Measurements from ENCODE around the gene CHAC1. TPM values are rescaled to one million over a fixed set of nuclear protein-coding genes. Genes with fewer than 3 reads are reported as not detected.

CHAC1 gene
- polyA plus RNA-seq, 1 donor from 2014 or later: 3.6 TPM

GRCh38 chr15:40985541-40986330, 32.5 kb downstream of the CHAC1 start:
- no peaks in the 10 kb centered on the region for H3K9me3 ChIP-seq (ENCODE audit: low read length)
- no peak overlapping the region for H3K9ac ChIP-seq (ENCODE audit: low read length)
- no peaks in the 10 kb centered on the region for H3K9me2 ChIP-seq (ENCODE audit: insufficient read depth, low read length)
- TF ChIP-seq POLR2AphosphoS5 (IDR thresholded peaks at IDR 0.05) (no peak), SMC3 (conservative IDR thresholded peaks at IDR 0.05; ENCODE audit: poor library complexity) (no peak), EZH2 (IDR thresholded peaks at IDR 0.05; ENCODE audit: borderline replicate concordance, insufficient read depth, low read length, poor library complexity, severe bottlenecking) (no peak), TAF1 (IDR thresholded peaks at IDR 0.05; ENCODE audit: low read depth) (no peak), MXI1 (conservative IDR thresholded peaks at IDR 0.05; ENCODE audit: poor library complexity, severe bottlenecking) (no peak), EP300 (conservative IDR thresholded peaks at IDR 0.05; ENCODE audit: poor library complexity, severe bottlenecking) (no peak), RAD21 (conservative IDR thresholded peaks at IDR 0.05) (no peak)
- TF ChIP-seq, protein P1, sequence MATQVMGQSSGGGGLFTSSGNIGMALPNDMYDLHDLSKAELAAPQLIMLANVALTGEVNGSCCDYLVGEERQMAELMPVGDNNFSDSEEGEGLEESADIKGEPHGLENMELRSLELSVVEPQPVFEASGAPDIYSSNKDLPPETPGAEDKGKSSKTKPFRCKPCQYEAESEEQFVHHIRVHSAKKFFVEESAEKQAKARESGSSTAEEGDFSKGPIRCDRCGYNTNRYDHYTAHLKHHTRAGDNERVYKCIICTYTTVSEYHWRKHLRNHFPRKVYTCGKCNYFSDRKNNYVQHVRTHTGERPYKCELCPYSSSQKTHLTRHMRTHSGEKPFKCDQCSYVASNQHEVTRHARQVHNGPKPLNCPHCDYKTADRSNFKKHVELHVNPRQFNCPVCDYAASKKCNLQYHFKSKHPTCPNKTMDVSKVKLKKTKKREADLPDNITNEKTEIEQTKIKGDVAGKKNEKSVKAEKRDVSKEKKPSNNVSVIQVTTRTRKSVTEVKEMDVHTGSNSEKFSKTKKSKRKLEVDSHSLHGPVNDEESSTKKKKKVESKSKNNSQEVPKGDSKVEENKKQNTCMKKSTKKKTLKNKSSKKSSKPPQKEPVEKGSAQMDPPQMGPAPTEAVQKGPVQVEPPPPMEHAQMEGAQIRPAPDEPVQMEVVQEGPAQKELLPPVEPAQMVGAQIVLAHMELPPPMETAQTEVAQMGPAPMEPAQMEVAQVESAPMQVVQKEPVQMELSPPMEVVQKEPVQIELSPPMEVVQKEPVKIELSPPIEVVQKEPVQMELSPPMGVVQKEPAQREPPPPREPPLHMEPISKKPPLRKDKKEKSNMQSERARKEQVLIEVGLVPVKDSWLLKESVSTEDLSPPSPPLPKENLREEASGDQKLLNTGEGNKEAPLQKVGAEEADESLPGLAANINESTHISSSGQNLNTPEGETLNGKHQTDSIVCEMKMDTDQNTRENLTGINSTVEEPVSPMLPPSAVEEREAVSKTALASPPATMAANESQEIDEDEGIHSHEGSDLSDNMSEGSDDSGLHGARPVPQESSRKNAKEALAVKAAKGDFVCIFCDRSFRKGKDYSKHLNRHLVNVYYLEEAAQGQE (IDR thresholded peaks at IDR 0.05; ENCODE audit: borderline replicate concordance): no peak
- TF ChIP-seq, protein P2, sequence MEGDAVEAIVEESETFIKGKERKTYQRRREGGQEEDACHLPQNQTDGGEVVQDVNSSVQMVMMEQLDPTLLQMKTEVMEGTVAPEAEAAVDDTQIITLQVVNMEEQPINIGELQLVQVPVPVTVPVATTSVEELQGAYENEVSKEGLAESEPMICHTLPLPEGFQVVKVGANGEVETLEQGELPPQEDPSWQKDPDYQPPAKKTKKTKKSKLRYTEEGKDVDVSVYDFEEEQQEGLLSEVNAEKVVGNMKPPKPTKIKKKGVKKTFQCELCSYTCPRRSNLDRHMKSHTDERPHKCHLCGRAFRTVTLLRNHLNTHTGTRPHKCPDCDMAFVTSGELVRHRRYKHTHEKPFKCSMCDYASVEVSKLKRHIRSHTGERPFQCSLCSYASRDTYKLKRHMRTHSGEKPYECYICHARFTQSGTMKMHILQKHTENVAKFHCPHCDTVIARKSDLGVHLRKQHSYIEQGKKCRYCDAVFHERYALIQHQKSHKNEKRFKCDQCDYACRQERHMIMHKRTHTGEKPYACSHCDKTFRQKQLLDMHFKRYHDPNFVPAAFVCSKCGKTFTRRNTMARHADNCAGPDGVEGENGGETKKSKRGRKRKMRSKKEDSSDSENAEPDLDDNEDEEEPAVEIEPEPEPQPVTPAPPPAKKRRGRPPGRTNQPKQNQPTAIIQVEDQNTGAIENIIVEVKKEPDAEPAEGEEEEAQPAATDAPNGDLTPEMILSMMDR (IDR thresholded peaks at IDR 0.05; ENCODE audit: poor library complexity, severe bottlenecking): no peak
- H3K4me2 ChIP-seq (ENCODE audit: low read length): no peak overlapping the region
- no peak overlapping the region for H2AFZ ChIP-seq (ENCODE audit: low read depth, low read length)
- H3F3A ChIP-seq (ENCODE audit: insufficient read depth, low read length, poor library complexity, severe bottlenecking): no peaks in the 10 kb centered on the region
- H3K27ac ChIP-seq (ENCODE audit: low read length): no peak overlapping the region
- no peaks in the 10 kb centered on the region for H3K27me3 ChIP-seq (ENCODE audit: insufficient read depth, low read depth, low read length)
- H4K20me1 ChIP-seq (ENCODE audit: insufficient read depth): no peaks in the 10 kb centered on the region
- H3K4me3 ChIP-seq (ENCODE audit: low read length): no peak overlapping the region
- H3K79me2 ChIP-seq (replicated peaks; ENCODE audit: insufficient read depth, low read length): no peaks in the 10 kb centered on the region
- H3K36me3 ChIP-seq (ENCODE audit: insufficient read depth, low read length): peaks cover 4% of the 10 kb centered on the region

DNA sequence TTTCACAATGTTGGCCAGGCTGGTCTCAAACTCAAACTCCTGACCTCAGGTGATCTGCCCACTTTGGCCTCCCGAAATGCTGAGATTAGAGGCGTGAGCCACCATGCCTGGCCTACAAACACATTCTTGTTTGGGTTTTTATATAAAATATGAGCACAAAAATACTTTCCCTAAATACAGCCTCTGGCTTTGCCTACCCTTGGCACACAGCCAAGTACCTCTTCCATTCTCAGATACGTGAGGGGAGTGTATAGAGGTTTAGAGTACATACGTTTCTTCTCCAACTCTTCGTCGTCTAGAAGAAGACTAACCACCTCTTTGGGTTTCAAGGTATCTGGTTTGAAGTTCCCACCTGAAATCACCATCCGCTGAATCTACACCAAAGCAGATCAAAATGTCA, 33.5 kb downstream of the CHAC1 start:
- Histone ChIP-seq H3K27ac (ENCODE audit: low read length) (no peak overlapping the region), H3K79me2 (replicated peaks; ENCODE audit: insufficient read depth, low read length) (no peaks in the 10 kb centered on the region), H3K9me2 (ENCODE audit: insufficient read depth, low read length) (no peaks in the 10 kb centered on the region), H3K9ac (ENCODE audit: low read length) (no peak overlapping the region), H3K27me3 (ENCODE audit: insufficient read depth, low read depth, low read length) (no peaks in the 10 kb centered on the region), H3F3A (ENCODE audit: insufficient read depth, low read length, poor library complexity, severe bottlenecking) (no peaks in the 10 kb centered on the region), H2AFZ (ENCODE audit: low read depth, low read length) (no peak overlapping the region), H3K36me3 (ENCODE audit: insufficient read depth, low read length) (peaks cover 2% of the 10 kb centered on the region), H3K9me3 (ENCODE audit: low read length) (no peaks in the 10 kb centered on the region), H3K4me3 (ENCODE audit: low read length) (no peak overlapping the region), H4K20me1 (ENCODE audit: insufficient read depth) (no peaks in the 10 kb centered on the region), H3K4me2 (ENCODE audit: low read length) (no peak overlapping the region)
- TF ChIP-seq TAF1 (IDR thresholded peaks at IDR 0.05; ENCODE audit: low read depth) (no peak), SMC3 (conservative IDR thresholded peaks at IDR 0.05; ENCODE audit: poor library complexity) (no peak), EZH2 (IDR thresholded peaks at IDR 0.05; ENCODE audit: borderline replicate concordance, insufficient read depth, low read length, poor library complexity, severe bottlenecking) (no peak), MXI1 (conservative IDR thresholded peaks at IDR 0.05; ENCODE audit: poor library complexity, severe bottlenecking) (no peak), POLR2AphosphoS5 (IDR thresholded peaks at IDR 0.05) (no peak), EP300 (conservative IDR thresholded peaks at IDR 0.05; ENCODE audit: poor library complexity, severe bottlenecking) (no peak)
- TF ChIP-seq, protein P2 (IDR thresholded peaks at IDR 0.05; ENCODE audit: poor library complexity, severe bottlenecking): no peak
- TF ChIP-seq, protein P1 (IDR thresholded peaks at IDR 0.05; ENCODE audit: borderline replicate concordance): no peak

Measured in neural cell (in vitro differentiated cells).